Tibial nerve (tissue), 4 donors: ENCODE measurements around the gene PAMR1. TPM values are rescaled to one million over a fixed set of nuclear protein-coding genes. Genes with fewer than 3 reads are reported as not detected.

ENCODE experiments used
- DNase-seq, 2 donors: peaks; one replicate each; pipeline ENCODE4 v3.0.0-alpha.2; 2019; ENCODE audit warnings: low spot score in 2 of 2
- H3K27ac ChIP-seq, 4 donors: fragments of 200-600 bp; sonication (generic) in 3 of 4; one replicate each; pipeline ENCODE4 v1.5.1; 2017 to 2019; ENCODE audit warnings: mild to moderate bottlenecking in 1 of 4
- H3K27me3 ChIP-seq, 2 donors: fragments of 200-600 bp; sonication (generic) in 1 of 2; one replicate each; pipeline versions ENCODE4 v1.5.1 to v1.6.0; 2017 to 2019
- H3K36me3 ChIP-seq, 3 donors: fragments of 200-600 bp; sonication (generic); one replicate each; pipeline ENCODE4 v1.5.1; 2018 to 2019
- H3K4me1 ChIP-seq, 4 donors: fragments of 200-600 bp; sonication (generic) in 3 of 4; one replicate each; pipeline ENCODE4 v1.5.1; 2017 to 2019
- H3K4me3 ChIP-seq, 4 donors: fragments of 200-600 bp; sonication (generic) in 3 of 4; one replicate each; pipeline ENCODE4 v1.5.1; 2017 to 2019; ENCODE audit warnings: mild to moderate bottlenecking in 1 of 4, moderate library complexity in 1 of 4
- H3K9me3 ChIP-seq, 4 donors: fragments of 200-600 bp; sonication (generic) in 3 of 4; one replicate each; pipeline ENCODE4 v1.5.1; 2017 to 2019
- EP300 ChIP-seq, 2 donors: sonication (generic); formaldehyde crosslinking; IDR thresholded peaks; one replicate each; pipeline ENCODE4 v1.6.1; 2017; ENCODE audit warnings: antibody characterized with exemption in 2 of 2, mild to moderate bottlenecking in 1 of 2
- POLR2A ChIP-seq, 2 donors: fragments of 450-650 bp; IDR thresholded peaks; one replicate each; pipeline ENCODE4 v1.6.1; 2017; ENCODE audit warnings: antibody characterized with exemption in 2 of 2, mild to moderate bottlenecking in 2 of 2, moderate library complexity in 2 of 2
- whole genome bisulfite sequencing, 2 donors: methylation state at CpG; one replicate each; pipeline ENCODE4 v1.1.5; 2018; 5-methylcytosine and 5-hydroxymethylcytosine counted together
- total RNA-seq, 4 donors: library from RNA; depleted of rRNA; stranded (reverse); fragments of >200 nt; gene quantifications; one replicate each; pipeline ENCODE4 v1.1.0, GENCODE V29; 2016
- TF ChIP-seq, protein P1 (sequence below), 5 experiments: fragments of 200-600 bp in 3 of 5; fragments of 450-650 bp in 2 of 5; sonication (generic) in 3 of 5; IDR thresholded peaks; one replicate each; pipeline ENCODE4 v1.5.1; 2016 to 2019; ENCODE audit warnings: antibody characterized with exemption in 5 of 5, mild to moderate bottlenecking in 3 of 5, moderate library complexity in 2 of 5

PAMR1 gene
- total RNA-seq, 4 donors from 2014 or later, result 6.9 to 10.8 (median 7.7) TPM

DNA sequence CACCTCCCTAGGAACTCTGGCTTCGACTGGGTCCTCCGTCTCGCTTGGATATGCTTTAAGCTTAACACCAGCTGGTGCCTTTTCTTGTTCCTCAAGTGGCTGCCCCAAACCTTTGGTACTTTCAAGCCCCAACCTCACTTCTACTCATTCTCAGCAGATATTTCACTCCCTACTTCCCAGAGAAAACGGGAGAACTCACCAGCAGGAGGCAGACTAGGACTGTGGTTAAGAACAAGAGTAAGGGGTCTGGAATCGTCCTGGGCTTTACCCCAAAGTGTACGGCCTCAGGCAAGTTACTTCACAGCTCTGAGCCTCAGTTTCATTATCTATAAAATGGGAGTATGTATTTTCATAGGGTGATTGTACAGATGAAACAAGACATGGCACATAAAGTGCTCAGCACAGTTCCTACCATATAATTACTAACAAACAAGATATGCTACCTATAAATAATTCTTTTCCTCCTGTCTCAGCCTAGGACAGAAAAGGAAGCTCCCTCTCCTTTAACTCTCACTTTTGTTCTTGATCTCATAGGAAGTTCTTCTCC is 37.8 kb downstream of the PAMR1 start:
- peak; percentile 29 to 70 for DNase-seq
- H3K27ac ChIP-seq, result no peak overlapping the region
- 40% methylated on average over 6 of the region's 6 CpGs for WGBS, 2 donors

DNA sequence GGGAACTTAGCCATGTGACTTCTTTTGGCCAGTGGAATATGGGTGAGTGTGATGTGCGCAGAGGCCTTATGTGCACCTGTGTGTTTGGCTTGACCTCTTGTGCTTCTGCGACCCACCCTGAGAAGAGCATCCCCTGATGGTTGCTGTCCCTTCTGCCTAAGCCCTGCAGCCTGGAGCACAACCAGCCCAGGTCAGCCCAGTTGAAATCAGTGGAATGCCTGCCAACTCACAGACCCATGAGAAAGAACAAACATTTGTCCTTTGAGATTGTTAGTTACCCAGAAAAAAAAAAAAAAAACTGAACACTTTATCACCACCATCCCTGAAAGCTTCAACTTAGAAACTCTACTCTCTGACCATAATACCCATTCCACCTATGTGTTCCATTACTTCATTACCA is 38.5 kb downstream of the PAMR1 start:
- Histone ChIP-seq H3K27ac (no peak overlapping the region), H3K36me3 (no peaks in the 10 kb centered on the region), H3K27me3 (no peaks in the 10 kb centered on the region), H3K9me3 (peaks cover 0 to 15% (median 2%) of the 10 kb centered on the region in 4 donors), H3K4me1 (peaks cover 0 to 23% (median 0%) of the 10 kb centered on the region in 4 donors), H3K4me3 (no peak overlapping the region)
- TF ChIP-seq POLR2A (IDR thresholded peaks at IDR 0.05) (no peak), EP300 (IDR thresholded peaks at IDR 0.05) (no peak)
- TF ChIP-seq, protein P1, sequence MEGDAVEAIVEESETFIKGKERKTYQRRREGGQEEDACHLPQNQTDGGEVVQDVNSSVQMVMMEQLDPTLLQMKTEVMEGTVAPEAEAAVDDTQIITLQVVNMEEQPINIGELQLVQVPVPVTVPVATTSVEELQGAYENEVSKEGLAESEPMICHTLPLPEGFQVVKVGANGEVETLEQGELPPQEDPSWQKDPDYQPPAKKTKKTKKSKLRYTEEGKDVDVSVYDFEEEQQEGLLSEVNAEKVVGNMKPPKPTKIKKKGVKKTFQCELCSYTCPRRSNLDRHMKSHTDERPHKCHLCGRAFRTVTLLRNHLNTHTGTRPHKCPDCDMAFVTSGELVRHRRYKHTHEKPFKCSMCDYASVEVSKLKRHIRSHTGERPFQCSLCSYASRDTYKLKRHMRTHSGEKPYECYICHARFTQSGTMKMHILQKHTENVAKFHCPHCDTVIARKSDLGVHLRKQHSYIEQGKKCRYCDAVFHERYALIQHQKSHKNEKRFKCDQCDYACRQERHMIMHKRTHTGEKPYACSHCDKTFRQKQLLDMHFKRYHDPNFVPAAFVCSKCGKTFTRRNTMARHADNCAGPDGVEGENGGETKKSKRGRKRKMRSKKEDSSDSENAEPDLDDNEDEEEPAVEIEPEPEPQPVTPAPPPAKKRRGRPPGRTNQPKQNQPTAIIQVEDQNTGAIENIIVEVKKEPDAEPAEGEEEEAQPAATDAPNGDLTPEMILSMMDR (IDR thresholded peaks at IDR 0.05), result no peak
- 97 to 100% methylated on average over 2 of the region's 2 CpGs for WGBS, 2 donors
- no peak for DNase-seq

More for the DNA sequence above, 37.8 kb downstream of the PAMR1 start:
- no peak overlapping the region for H3K4me3 ChIP-seq
- no peak for TF ChIP-seq POLR2A (IDR thresholded peaks at IDR 0.05)
- TF ChIP-seq EP300 (IDR thresholded peaks at IDR 0.05), result no peak
- TF ChIP-seq, protein P1 (IDR thresholded peaks at IDR 0.05), result peak in 3 of 5 experiments; percentile 8 to 42 (median 30)
- H3K4me1 ChIP-seq, result peaks cover 0 to 23% (median 0%) of the 10 kb centered on the region in 4 donors
- no peaks in the 10 kb centered on the region for H3K27me3 ChIP-seq
- no peaks in the 10 kb centered on the region for H3K36me3 ChIP-seq
- H3K9me3 ChIP-seq, result peaks cover 0 to 9% (median under 1%) of the 10 kb centered on the region in 4 donors

DNA sequence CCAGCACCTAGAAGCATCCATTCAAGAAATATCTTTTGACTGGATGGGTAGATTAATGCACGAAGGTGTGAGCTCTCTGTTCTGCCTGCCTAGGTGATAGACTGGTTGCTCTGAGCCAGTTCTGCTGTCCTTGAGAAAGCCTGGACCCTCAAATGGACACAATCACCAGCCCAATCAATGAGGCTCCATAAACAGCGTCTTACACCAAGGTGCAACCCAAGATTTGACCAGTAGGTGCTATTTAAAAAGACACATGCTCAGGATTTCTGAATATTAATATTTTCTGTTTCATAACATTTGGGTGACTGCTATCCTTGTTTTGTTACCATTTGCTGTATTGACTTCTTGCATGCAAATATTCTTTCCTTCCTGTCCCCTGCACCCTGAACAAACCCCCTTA is 39.0 kb downstream of the PAMR1 start:
- H3K9me3 ChIP-seq, result peaks cover 0 to 18% (median 2%) of the 10 kb centered on the region in 4 donors
- no peak overlapping the region for H3K27ac ChIP-seq
- 68 to 89% methylated on average over 2 of the region's 2 CpGs for WGBS, 2 donors

DNA sequence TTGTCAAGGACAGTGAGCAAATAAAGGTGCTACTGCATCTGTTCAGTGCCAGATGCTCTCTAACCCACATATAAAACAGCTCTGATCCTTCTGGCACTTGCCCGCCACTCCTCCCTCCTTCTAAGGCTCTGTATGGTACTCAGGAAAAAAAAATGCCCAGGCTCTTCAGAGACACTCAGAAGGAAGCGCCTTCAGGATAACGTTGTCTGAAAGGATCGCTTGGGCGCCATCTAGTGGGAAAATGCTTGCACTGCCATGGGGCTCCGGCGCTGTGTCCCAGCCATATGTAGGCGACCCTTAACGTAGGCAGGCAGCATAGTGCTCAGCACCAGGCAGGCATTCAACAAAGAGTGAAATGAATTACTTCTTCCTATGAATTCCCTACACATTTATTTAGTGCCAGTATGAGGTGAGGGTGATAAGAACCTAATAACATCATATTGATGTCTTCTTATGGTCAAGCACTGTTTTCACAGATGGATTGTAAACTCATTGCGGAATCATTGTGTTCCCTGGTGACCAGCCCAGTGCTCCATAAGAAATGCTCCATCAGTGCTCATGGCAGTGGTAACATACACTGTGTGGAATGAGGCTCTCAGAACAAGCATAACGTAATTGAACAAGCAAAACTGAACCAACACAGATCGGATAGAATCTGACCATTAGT is 39.6 kb downstream of the PAMR1 start:
- no peak overlapping the region for H3K4me3 ChIP-seq
- peak; percentile 66 to 83 for DNase-seq
- no peaks in the 10 kb centered on the region for H3K36me3 ChIP-seq
- TF ChIP-seq, protein P1 (IDR thresholded peaks at IDR 0.05), result peak; percentile 75 to 91 (median 87)
- TF ChIP-seq EP300 (IDR thresholded peaks at IDR 0.05), result no peak
- H3K9me3 ChIP-seq, result peaks cover 0 to 18% (median 2%) of the 10 kb centered on the region in 4 donors
- peaks cover 0 to 15% (median 0%) of the 10 kb centered on the region in 4 donors for H3K4me1 ChIP-seq
- no peak overlapping the region for H3K27ac ChIP-seq
- no peaks in the 10 kb centered on the region for H3K27me3 ChIP-seq
- 17 to 18% methylated on average over 12 of the region's 12 CpGs for WGBS, 2 donors

More for the DNA sequence above, 39.0 kb downstream of the PAMR1 start:
- DNase-seq, result no peak
- no peak overlapping the region for H3K4me3 ChIP-seq
- no peaks in the 10 kb centered on the region for H3K36me3 ChIP-seq
- TF ChIP-seq POLR2A (IDR thresholded peaks at IDR 0.05), result no peak
- TF ChIP-seq, protein P1 (IDR thresholded peaks at IDR 0.05), result no peak
- no peak for TF ChIP-seq EP300 (IDR thresholded peaks at IDR 0.05)
- H3K27me3 ChIP-seq, result no peaks in the 10 kb centered on the region
- peaks cover 0 to 19% (median 0%) of the 10 kb centered on the region in 4 donors for H3K4me1 ChIP-seq

DNA sequence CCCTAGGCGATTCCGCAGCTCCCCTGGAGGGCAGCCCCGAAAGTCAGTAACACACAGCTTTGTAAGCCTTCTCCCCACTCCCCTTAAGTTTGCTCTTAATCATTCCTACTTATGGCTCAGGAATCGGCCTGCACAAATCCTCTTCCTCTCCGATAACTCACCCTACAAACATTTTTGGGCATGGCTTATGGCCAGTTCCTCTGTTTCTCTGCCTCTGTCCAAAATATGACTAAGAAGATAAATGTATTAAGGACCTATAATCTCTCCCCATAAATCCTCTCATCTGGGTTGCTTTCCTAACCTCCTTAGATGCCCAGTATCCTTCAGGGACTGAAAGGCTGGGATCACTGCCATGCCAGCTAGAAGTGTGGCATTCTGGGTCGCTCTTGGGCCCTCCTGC is 41.0 kb downstream of the PAMR1 start:
- WGBS, 2 donors, result 91 to 92% methylated on average over 6 of the region's 6 CpGs
- DNase-seq, result no peak
- no peak overlapping the region for H3K27ac ChIP-seq
- H3K27me3 ChIP-seq, result no peaks in the 10 kb centered on the region
- no peak overlapping the region for H3K4me3 ChIP-seq
- peaks cover 0 to 18% (median 2%) of the 10 kb centered on the region in 4 donors for H3K9me3 ChIP-seq
- no peaks in the 10 kb centered on the region for H3K36me3 ChIP-seq
- H3K4me1 ChIP-seq, result peaks cover 0 to 15% (median 0%) of the 10 kb centered on the region in 4 donors
- TF ChIP-seq EP300 (IDR thresholded peaks at IDR 0.05) (no peak), POLR2A (IDR thresholded peaks at IDR 0.05) (no peak)
- TF ChIP-seq, protein P1 (IDR thresholded peaks at IDR 0.05), result no peak
